Fibroblast of skin of abdomen (primary cell): ENCODE measurements around the gene SRD5A2. TPM values are rescaled to one million over a fixed set of nuclear protein-coding genes. Genes with fewer than 3 reads are reported as not detected.

Source experiments
- DNase-seq: peaks from one replicate; pipeline ENCODE4 v3.0.0-alpha.2; 2013
- polyA plus RNA-seq, 2 experiments: library from polyadenylated mRNA; unstranded; fragments of 120-200 nt; gene quantifications; one replicate each; pipeline ENCODE4 v1.2.1, GENCODE V29; 2013; ENCODE audit not compliant: insufficient read length in 2 of 2

The SRD5A2 gene, protein sequence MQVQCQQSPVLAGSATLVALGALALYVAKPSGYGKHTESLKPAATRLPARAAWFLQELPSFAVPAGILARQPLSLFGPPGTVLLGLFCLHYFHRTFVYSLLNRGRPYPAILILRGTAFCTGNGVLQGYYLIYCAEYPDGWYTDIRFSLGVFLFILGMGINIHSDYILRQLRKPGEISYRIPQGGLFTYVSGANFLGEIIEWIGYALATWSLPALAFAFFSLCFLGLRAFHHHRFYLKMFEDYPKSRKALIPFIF
- polyA plus RNA-seq (2013, experiment 1 of 2; ENCODE audit: insufficient read length) = not detected
- polyA plus RNA-seq (2013, experiment 2 of 2; ENCODE audit: insufficient read length) = not detected

GRCh38 chr2:31580321-31581117 lies at the start of gene SRD5A2:
TSS of gene SRD5A2 (minus strand) at chr2:31580938. CDS start at chr2:31580900, 38 bp downstream.
- no peak for DNase-seq

DNA sequence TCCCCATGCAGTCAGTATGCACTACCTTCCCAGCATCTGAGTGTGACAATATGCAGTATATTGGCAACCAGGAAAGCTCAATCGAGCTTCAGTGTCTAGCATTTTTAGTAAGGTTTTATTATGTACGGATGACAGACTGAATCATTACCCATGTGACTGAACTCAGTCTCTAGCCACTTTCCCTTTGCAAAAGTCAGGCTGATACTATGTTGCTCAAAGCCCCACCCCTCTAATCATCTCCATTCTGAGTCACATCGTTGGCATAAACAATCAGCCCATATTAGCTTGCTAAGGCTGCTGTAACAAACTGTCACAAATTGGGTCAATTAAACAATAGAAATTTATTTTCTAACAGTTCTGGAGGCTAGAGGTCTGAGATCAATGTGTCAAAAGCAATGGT lies 25.8 kb upstream of the SRD5A2 start:
- DNase-seq = no peak

DNA sequence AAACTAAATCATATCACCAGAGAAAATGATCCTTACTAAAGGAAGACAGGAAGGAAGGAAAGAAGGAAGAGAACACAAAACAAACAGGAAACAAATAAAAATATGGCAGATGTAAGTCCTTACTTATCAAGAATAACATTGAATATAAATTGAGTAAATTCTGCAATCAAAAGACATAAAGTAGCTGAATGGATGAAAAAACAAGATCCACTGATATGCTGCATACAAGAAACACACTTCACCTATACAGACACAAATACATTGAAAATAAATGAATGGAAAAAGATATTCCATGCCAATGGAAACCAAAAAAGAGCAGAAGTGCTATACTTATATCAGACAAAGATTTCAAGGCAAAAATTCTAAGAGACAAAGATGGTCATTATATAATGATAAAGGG lies 18.0 kb upstream of the SRD5A2 start:
- DNase-seq = no peak

DNA sequence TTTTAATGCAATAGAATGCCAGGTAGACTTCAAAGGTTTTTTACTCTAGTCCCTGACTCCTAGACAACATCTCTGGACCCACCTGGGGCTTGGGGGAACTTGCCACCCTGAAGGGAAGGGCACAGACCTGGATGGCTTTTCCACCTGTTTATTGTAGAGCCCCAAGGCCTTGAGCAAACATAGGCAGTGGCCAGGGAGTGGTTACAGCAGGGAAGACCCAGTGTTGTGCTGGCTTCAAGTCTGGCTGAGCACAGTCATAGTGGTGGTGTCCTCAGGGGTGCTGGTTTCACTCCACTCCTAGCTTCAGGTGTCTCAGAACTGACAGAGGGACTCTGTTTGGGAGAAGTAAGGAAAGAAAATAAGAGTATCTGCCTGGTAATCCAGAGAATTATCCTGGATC lies 5.5 kb upstream of the SRD5A2 start:
- no peak for DNase-seq

GRCh38 chr2:31581124-31581795 lies 522 bp upstream of the SRD5A2 start:
- DNase-seq = no peak

- DNase-seq = no peak
Measured at GRCh38 chr2:31579996-31580320, 780 bp downstream of the SRD5A2 start.

DNA sequence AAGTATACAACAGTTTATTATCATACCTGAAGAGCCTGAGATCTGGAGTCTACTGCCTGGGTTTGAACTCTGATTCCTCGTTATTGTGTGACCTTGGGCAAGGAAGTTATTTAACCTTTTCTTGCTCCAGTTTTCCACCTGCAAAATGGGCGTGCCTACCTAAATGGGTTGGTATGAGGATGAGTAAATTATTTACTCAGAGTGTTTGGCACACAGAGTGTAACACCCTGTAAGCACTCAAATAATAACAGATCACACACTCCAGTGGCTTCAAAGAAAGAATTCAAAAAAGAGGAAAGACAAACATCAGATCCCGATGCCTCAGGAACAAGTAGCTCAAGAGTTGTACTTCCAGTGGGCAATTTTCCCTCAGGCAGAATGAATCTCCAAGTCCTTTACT lies 2.4 kb downstream of the SRD5A2 start:
- no peak for DNase-seq

GRCh38 chr2:31577143-31577542 lies 3.6 kb downstream of the SRD5A2 start:
- no peak for DNase-seq

DNA sequence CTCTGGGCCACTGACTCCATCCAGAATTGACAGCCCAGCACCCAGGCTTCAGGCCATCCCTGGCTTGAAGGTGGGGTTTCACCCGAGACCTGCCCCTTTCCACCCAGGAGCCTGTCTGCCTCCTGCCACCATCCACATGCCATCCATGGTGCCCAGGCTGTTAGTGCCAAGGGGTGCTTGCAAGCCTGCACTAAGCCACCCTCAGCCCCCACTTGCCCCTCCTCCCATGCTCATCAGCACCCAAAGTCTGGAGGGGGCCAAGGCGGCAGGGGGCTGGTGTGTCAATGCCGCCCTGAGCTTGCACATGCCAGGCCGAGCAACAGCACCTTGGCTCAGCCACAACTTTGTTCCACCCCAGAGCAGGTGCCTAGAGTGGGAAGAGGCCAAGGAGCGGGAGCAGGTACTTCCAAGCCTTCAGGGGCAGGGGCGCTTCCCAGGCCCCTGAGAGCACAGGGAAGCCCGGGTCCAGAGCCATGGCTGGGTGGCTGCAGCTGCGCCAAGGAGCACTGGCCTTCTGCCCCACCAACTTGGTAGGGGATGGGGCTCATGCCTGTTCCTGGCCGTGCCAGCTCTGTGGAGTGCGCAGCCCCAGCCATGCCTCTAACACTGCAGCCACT lies 12.0 kb downstream of the SRD5A2 start:
- no peak for DNase-seq

DNA sequence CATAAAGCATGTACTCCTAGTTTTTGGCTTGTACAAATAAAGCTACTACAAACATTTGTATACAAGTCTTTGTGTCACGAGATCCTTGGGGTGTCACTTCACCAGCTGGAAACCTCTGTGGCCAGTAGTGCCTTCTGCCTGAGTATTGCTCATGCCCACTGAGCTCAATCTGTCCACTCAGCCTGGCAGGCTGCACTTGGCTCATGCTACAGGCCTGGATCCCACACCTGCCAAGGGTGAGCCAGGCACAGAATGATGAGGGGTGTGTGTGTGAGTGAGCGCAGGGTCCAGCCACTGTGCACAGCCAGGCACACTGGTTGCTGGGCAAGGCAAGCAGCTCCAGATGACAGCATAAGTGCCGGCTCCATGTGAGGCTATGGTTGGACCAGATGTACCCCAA lies 13.1 kb downstream of the SRD5A2 start:
- no peak for DNase-seq

DNA sequence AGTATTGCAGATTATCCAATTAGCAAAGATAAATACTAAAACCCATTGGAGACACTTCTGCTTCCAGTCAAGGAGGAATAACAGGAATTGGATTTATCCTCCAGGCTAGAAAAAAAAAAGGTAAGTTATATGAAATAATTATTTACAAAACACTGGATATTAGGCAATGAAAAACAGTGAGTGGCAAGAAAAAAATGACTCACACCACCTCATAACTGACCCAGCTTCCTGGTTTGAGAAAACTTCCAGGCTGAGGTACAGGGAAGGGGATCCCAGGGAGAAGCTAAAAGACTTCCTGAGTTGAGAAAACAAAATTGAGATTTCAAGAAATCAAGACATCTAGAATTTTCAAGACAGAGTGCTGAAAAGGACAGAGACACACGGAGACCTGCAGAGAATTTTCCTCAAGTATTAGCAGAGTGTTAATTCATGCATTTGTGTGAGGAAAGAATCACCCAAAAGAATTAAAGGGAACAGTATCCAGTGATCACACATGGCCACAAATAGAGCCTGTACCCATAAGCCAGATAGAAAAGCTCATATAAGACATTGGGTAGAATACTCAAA lies 17.4 kb downstream of the SRD5A2 start:
- no peak for DNase-seq

- no peak for DNase-seq
Measured at GRCh38 chr2:31561823-31562222, 18.9 kb downstream of the SRD5A2 start.

GRCh38 chr2:31558401-31559295 lies 22.1 kb downstream of the SRD5A2 start:
- DNase-seq = peak; percentile 12

DNA sequence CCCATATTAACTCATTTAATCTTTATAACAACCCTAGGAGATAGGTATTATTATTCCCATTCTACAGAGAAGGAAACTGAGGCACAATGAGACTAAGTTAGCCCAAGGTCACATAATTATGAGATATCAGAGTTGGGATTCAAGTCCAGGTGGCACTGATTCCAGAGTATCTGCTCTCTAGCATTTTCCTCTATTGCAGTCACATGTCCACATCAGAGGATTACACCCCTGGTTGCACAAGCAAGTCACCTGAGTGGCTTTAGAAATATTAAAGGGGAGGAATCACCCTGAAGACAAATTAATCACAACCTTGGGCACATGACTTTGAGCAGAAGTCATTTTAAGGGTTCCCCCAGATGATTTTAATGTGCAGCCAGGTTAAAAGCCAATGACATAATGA lies 23.8 kb downstream of the SRD5A2 start:
- no peak for DNase-seq

- DNase-seq = no peak
Measured at GRCh38 chr2:31555967-31556706, 24.6 kb downstream of the SRD5A2 start.

- no peak for DNase-seq
Measured at GRCh38 chr2:31553362-31553761, 27.4 kb downstream of the SRD5A2 start.

GRCh38 chr2:31547485-31547884 lies 33.3 kb downstream of the SRD5A2 start:
- DNase-seq = no peak

DNA sequence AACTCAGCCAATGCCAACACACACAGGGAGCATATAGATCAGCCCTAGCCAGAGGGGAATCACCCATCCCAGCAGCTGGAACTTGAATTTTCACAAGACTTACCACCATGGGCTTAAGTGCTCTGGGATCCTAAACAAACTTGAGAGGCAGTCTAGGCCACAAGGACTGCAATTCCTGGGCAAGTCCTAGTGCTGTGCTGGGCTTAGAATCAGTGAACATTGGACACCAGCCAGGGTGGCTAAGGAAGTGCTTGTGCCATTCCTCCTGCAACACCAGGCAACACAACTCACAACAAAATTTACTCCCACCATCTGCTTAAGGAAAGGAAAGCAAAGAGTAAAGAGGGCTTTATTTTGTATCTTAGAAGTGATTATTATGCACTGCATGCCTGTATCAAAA lies 38.9 kb downstream of the SRD5A2 start:
- DNase-seq = no peak

GRCh38 chr2:31539505-31539904 lies 41.2 kb downstream of the SRD5A2 start:
- DNase-seq = no peak

- DNase-seq = no peak
Measured at GRCh38 chr2:31535768-31536167, 45.0 kb downstream of the SRD5A2 start.

GRCh38 chr2:31534636-31535035 lies 46.1 kb downstream of the SRD5A2 start:
- DNase-seq = no peak
